Lung (tissue), 12 donors: ENCODE data around the gene RBMS2. TPM values are rescaled to one million over a fixed set of nuclear protein-coding genes. Genes with fewer than 3 reads are reported as not detected.
"Not testable (repeated sequence)": the region's sequence is repeated elsewhere in the genome, so short reads cannot be mapped to it uniquely, and the experiment has no call there.

Experiments
- ATAC-seq: fragments of 200-7000 bp; cut with Tn5 transposase; one replicate; pipeline ENCODE4 v1.9.1; 2020; ENCODE audit warnings: moderate number of reproducible peaks; ENCODE audit not compliant: insufficient read depth, low FRiP score
- DNase-seq, 3 donors: peaks; one replicate each; pipeline ENCODE4 v3.0.0-alpha.2; 2013 to 2017
- H3K27ac ChIP-seq, 2 donors: one replicate each; pipeline ENCODE4 v1.5.1; 2013; ENCODE audit warnings: mild to moderate bottlenecking in 2 of 2, moderate library complexity in 2 of 2, control low read depth in 1 of 2, inconsistent platforms in 1 of 2, low read depth in 1 of 2, low read length in 1 of 2
- H3K27me3 ChIP-seq, 3 donors: one replicate each; pipeline ENCODE4 v1.5.1; 2013; ENCODE audit warnings: low read length in 2 of 3; ENCODE audit not compliant: control insufficient read depth in 3 of 3, insufficient read depth in 3 of 3
- H3K36me3 ChIP-seq, 4 donors: one replicate each; pipeline ENCODE4 v1.5.1; 2013; ENCODE audit warnings: low read length in 4 of 4, mild to moderate bottlenecking in 1 of 4, moderate library complexity in 1 of 4; ENCODE audit not compliant: control insufficient read depth in 4 of 4, insufficient read depth in 4 of 4
- H3K4me1 ChIP-seq, 5 donors: one replicate each; pipeline ENCODE4 v1.5.1; 2013; ENCODE audit warnings: low read length in 5 of 5, mild to moderate bottlenecking in 2 of 5, moderate library complexity in 1 of 5; ENCODE audit not compliant: control insufficient read depth in 5 of 5, insufficient read depth in 5 of 5
- H3K4me3 ChIP-seq: one replicate; pipeline ENCODE4 v1.5.1; 2013; ENCODE audit warnings: mild to moderate bottlenecking, control low read depth, moderate library complexity
- H3K9ac ChIP-seq, 2 donors: one replicate each; pipeline ENCODE4 v1.5.1; 2013; ENCODE audit warnings: low read length in 2 of 2, control low read depth in 1 of 2; ENCODE audit not compliant: insufficient read depth in 1 of 2
- H3K9me3 ChIP-seq, 4 donors: one replicate each; pipeline ENCODE4 v1.5.1; 2013; ENCODE audit warnings: low read length in 3 of 4, mild to moderate bottlenecking in 1 of 4, moderate library complexity in 1 of 4; ENCODE audit not compliant: control insufficient read depth in 4 of 4, insufficient read depth in 3 of 4
- CTCF ChIP-seq: IDR thresholded peaks from 2 replicates; pipeline ENCODE4 v1.5.1; 2012; ENCODE audit warnings: mild to moderate bottlenecking; ENCODE audit errors: control extremely low read depth, extremely low read depth
- WGBS, 2 donors: extraction: QIAGEN DNeasy Blood & Tissue Kit; methylation state at CpG; one replicate each; pipeline ENCODE4 v1.1.7; 2013; 5-methylcytosine and 5-hydroxymethylcytosine counted together
- polyA plus RNA-seq, 2 donors: library from polyadenylated mRNA; stranded (reverse); fragments of 200-250 nt; gene quantifications; one replicate each; pipeline ENCODE4 v1.2.1, GENCODE V29; 2013
- total RNA-seq, 2 donors: library from RNA; depleted of rRNA in 1 of 2; stranded (reverse); fragments of >200 nt in 1 of 2; gene quantifications; one replicate each; pipeline ENCODE4 v1.2.1, GENCODE V29; 2014 to 2021
- donor health status: control.
- donor health status: control.
- donor health status: Bipolar disorder and iron deficiency.
- donor health status: healthy.
- donor health status: DM: yes; HTN: yes; CAD: no.

RBMS2 gene
- total and polyA plus RNA-seq, 4 donors, result 16.3 to 71.0 (median 42.7) TPM

GRCh38 chr12:56574210-56574609 is 52.6 kb downstream of the RBMS2 start:
- H3K27ac ChIP-seq, result no peak overlapping the region
- peaks cover 6 to 20% (median 12%) of the 10 kb centered on the region in 4 donors for H3K36me3 ChIP-seq
- no peak for DNase-seq
- H3K4me1 ChIP-seq, result peaks cover 0 to 11% (median 11%) of the 10 kb centered on the region in 5 donors
- WGBS, 2 donors, result 27 to 51% methylated on average over 2 of the region's 2 CpGs
- no peaks in the 10 kb centered on the region for H3K27me3 ChIP-seq
- no peak for TF ChIP-seq CTCF
- H3K9me3 ChIP-seq, result no peaks in the 10 kb centered on the region
- ATAC-seq, result no peak
- H3K9ac ChIP-seq, result no peak overlapping the region
- H3K4me3 ChIP-seq, result no peak overlapping the region

GRCh38 chr12:56577248-56577647 is 55.6 kb downstream of the RBMS2 start:
- H3K9me3 ChIP-seq, H3K27ac ChIP-seq, H3K4me1 ChIP-seq, H3K4me3 ChIP-seq, ATAC-seq, H3K9ac ChIP-seq, H3K27me3 ChIP-seq, DNase-seq: not testable (repeated sequence)
- 96% methylated on average over 7 of the region's 7 CpGs for WGBS, 2 donors
- H3K36me3 ChIP-seq, result peaks cover 3 to 23% (median 20%) of the 10 kb centered on the region in 4 donors

- no peak overlapping the region for H3K4me3 ChIP-seq
- no peaks in the 10 kb centered on the region for H3K27me3 ChIP-seq
- TF ChIP-seq CTCF, result no peak
- no peak overlapping the region for H3K9ac ChIP-seq
- ATAC-seq, result no peak
- H3K9me3 ChIP-seq, result no peaks in the 10 kb centered on the region
- 93 to 96% methylated on average over 10 of the region's 10 CpGs for WGBS, 2 donors
- no peak overlapping the region for H3K27ac ChIP-seq
- H3K36me3 ChIP-seq, result peaks cover 1 to 25% (median 20%) of the 10 kb centered on the region in 4 donors
- no peak for DNase-seq
- H3K4me1 ChIP-seq, result no peaks in the 10 kb centered on the region
Observed at GRCh38 chr12:56578983-56579546, 57.4 kb downstream of the RBMS2 start.

- H3K9me3 ChIP-seq, result no peaks in the 10 kb centered on the region
- no peak overlapping the region for H3K9ac ChIP-seq
- ATAC-seq (no peak), DNase-seq (no peak)
- no peak for TF ChIP-seq CTCF
- peaks cover 4 to 22% (median 15%) of the 10 kb centered on the region in 4 donors for H3K36me3 ChIP-seq
- no peak overlapping the region for H3K4me3 ChIP-seq
- no peaks in the 10 kb centered on the region for H3K27me3 ChIP-seq
- H3K4me1 ChIP-seq, result no peaks in the 10 kb centered on the region
- H3K27ac ChIP-seq, result peak overlapping the region in 1 of 2 donors; percentile 4
- 67 to 76% methylated on average over 10 of the region's 10 CpGs for WGBS, 2 donors
Observed at GRCh38 chr12:56581418-56582145, 60.0 kb downstream of the RBMS2 start.
